ENCODE results near the gene PHF24.

DNA sequence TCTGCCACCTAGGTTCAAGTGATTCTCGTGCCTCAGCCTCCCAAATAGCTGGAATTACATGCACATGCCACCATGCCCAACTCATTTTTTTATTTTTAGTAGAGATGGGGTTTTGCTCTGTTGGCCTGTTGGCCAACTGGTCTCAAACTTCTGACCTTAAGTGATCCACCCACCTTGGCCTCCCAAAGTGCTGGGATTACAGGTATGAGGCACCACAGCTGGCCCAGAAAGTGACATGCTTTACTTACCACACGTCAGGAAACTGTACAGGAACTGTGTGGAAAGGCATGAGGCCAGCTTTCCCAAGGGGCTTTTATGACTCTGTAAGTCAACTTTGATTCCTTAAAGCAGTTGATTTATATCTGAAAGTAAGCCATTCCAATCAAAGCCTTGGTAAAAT is 56.4 kb downstream of the PHF24 start:
- TF ChIP-seq, protein P1, sequence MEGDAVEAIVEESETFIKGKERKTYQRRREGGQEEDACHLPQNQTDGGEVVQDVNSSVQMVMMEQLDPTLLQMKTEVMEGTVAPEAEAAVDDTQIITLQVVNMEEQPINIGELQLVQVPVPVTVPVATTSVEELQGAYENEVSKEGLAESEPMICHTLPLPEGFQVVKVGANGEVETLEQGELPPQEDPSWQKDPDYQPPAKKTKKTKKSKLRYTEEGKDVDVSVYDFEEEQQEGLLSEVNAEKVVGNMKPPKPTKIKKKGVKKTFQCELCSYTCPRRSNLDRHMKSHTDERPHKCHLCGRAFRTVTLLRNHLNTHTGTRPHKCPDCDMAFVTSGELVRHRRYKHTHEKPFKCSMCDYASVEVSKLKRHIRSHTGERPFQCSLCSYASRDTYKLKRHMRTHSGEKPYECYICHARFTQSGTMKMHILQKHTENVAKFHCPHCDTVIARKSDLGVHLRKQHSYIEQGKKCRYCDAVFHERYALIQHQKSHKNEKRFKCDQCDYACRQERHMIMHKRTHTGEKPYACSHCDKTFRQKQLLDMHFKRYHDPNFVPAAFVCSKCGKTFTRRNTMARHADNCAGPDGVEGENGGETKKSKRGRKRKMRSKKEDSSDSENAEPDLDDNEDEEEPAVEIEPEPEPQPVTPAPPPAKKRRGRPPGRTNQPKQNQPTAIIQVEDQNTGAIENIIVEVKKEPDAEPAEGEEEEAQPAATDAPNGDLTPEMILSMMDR (IDR thresholded peaks at IDR 0.05): no peak
- no peak for TF ChIP-seq POLR2A (IDR thresholded peaks at IDR 0.05)
- TF ChIP-seq POLR2AphosphoS5 (IDR thresholded peaks at IDR 0.05): no peak
- TF ChIP-seq EP300 (IDR thresholded peaks at IDR 0.05): no peak
